H4 (cell line): ENCODE measurements around the gene TCTA. TPM values are rescaled to one million over a fixed set of nuclear protein-coding genes. Genes with fewer than 3 reads are reported as not detected.
A peak's percentile ranks its signal among the peaks of the same experiment; 100 is the strongest.
"Not testable (repeated sequence)": the region's sequence is repeated elsewhere in the genome, so short reads cannot be mapped to it uniquely, and the experiment has no call there.

Experiments
- DNase-seq: peaks from one replicate; pipeline ENCODE4 v3.0.0-alpha.2; 2015; ENCODE audit warnings: low spot score
- total RNA-seq: library from RNA; depleted of rRNA; stranded (reverse); fragments of >200 nt; shearing (Covaris generic); gene quantifications from 2 replicates; pipeline ENCODE4 v1.2.3, GENCODE V29; 2014; rRNA removed

TCTA gene, protein sequence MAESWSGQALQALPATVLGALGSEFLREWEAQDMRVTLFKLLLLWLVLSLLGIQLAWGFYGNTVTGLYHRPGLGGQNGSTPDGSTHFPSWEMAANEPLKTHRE
- 23.8 and 27.6 TPM in 2 replicates for total RNA-seq

DNA sequence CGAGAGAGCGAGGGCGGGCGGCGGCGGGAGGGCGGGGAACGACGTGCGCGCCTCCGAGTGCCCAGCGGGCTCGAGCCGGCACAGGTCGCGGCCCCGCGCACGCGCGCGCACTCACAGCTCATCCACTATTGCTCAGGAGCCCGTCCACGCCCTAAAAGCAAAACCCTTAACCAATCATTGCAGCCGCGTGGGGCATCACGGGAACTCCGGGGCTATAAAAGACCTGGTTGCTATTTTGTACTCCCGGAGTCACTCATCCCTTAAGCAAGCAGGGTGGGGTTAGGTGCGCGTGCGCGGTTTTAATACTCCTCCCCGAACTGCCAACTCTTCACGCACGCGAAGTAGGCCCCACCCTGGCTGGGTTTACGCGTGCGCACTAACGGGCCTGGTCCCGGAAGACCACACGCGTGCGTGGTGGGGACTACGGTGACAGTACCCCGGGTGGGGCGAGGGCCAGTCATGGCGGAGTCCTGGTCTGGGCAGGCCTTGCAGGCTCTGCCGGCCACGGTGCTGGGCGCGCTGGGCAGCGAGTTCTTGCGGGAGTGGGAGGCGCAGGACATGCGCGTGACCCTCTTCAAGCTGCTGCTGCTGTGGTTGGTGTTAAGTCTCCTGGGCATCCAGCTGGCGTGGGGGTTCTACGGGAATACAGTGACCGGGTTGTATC lies at the start of gene TCTA, which contains the start of gene RHOA:
Gene TCTA, plus strand, starts transcription at position 456 of the 664 bp plus-strand sequence. Its CDS starts 4 bp downstream, at position 460.
Gene RHOA, minus strand, starts transcription at position 9 of the 664 bp plus-strand sequence. CDS start 36,387 bp downstream, outside the sequence.
- DNase-seq: peak; percentile 97

DNA sequence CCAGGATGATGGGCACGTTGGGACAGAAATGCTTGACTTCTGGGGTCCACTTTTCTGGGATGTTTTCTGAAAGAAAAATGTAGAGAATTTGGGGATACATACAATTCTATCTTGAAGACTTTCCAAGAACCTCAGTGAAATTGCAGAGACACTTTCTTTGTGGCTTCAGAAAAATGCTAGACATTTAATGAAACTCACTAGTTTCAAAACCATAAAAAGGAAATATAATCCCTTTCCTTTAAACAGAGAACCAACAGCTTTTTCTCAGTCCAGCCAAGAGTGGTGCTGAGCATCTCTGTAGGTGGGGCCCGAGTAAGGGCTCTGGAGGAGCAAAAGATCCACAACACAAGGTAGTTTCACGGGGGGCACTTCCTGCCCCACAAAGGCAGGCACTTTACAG lies 49.7 kb upstream of the TCTA start:
- no peak for DNase-seq

- no peak for DNase-seq
Observed at GRCh38 chr3:49370585-49371290, 41.5 kb upstream of the TCTA start.

GRCh38 chr3:49371946-49372345 lies 40.3 kb upstream of the TCTA start:
- no peak for DNase-seq

DNA sequence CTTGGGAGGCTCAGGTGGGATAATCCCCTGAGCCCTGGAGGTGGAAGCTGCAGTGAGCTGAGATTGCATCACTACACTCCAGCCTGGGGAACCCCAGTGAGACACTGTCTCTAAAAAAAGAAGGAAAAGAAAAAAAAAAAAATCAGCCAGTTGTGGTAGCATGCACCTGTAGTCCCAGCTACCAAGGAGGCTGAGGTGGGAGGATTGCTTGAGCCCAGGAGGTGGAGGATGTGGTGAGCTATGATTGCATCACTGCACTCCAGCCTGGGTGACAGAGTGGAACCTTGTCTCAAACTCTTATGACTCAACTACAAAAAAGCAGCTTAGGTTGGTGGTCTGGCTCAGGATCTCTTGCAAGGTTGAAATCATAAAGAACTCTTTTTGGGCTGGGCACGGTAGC lies 34.7 kb upstream of the TCTA start:
- no peak for DNase-seq

DNA sequence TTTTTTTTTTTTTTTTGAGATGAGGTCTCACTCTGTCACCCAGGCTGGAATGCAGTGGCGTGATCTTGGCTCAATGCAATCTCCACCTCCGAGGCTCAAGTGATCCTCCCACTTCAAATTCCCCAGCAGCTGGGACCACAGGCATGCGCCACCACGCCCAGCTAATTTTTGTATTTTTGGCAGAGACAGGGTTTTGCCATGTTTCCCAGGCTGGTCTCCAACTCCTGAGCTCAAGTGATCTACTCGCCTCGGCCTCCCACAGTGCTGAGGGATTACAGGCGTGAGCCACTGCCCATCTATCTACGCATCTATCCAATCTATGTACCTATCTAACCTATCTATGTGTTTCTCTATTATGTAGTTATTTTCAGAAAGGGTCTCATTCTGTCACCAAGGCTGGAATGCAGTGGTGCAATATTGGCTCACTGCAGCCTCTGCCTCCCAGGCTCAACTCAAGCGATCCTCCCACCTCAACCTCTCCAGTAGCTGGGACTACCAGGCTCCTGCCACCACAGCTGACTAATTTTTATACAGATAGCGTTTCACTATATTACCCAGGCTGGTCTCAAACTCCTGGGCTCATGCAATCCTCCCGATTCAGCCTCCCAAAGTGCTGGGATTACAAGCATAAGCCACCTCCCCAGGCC lies 33.9 kb upstream of the TCTA start:
- peak; percentile 23 for DNase-seq

DNA sequence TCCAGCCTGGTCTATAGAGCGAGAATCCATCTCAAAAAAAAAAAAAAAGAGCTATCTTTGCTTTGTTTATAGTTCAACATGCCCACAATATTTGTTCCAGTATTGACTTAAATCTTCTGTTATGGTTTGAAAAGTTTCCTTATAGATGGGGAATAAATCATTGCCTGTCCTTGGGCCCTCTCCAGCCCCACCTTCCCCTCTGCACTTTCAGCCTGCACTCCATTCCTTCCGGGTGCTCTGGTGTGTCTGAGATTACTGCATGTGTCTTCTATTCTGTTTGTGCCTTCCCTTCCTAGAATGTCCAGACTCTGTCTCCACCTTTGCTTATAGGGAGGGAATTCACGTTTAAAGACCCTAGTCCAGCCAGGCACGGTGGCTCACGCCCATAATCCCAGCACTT lies 28.8 kb upstream of the TCTA start:
- no peak for DNase-seq

- DNase-seq: no peak
Observed at GRCh38 chr3:49385617-49386016, 26.6 kb upstream of the TCTA start.

GRCh38 chr3:49386056-49386756 lies 26.0 kb upstream of the TCTA start:
- no peak for DNase-seq

- DNase-seq: no peak
Observed at GRCh38 chr3:49387721-49388120, 24.5 kb upstream of the TCTA start.

DNA sequence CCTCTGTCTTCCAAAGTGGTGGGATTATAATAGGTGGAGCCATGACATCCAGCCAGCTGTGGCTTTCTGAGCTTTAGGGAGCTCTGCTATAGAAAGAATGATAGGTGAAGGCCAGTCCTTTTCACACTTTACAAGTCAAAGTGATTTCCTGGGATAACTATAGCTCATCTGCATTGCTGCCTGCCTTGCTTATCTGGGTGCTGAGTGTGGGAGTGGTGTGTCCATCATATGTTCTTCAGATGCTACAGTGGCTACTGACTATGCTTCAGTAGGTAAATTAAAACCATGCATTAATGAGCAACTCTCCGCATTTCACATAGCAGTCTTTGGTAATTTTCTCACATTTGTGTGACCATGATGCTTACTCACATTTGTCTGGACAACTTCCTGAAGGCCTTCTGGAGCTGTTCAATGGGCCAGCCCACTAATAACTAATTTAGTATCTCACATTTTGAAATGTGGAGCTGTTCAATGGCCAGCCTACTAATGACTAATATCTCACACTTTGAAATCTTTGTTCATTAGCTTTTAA lies 23.9 kb upstream of the TCTA start:
- DNase-seq: no peak

DNA sequence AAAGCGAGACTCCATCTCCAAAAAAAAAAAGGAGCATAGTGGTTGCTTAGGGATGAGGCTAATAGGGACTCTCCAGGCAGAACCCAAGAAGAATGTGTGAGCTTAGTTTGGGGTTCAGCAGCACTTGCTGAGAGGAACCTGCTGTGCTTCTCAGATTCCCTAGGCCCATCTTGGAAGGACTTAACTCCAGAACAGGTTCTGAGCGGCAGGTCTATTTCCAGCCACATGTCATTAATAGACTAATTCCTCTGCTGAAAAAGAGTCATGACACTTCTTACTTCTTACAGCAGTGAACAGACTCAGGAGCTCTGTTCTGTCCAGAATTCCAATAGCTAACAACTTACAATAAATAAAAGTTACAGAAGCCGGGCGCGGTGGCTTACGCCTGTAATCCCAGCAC lies 22.9 kb upstream of the TCTA start:
- DNase-seq: no peak

- DNase-seq: not testable (repeated sequence)
Observed at GRCh38 chr3:49391310-49391709, 20.9 kb upstream of the TCTA start.

DNA sequence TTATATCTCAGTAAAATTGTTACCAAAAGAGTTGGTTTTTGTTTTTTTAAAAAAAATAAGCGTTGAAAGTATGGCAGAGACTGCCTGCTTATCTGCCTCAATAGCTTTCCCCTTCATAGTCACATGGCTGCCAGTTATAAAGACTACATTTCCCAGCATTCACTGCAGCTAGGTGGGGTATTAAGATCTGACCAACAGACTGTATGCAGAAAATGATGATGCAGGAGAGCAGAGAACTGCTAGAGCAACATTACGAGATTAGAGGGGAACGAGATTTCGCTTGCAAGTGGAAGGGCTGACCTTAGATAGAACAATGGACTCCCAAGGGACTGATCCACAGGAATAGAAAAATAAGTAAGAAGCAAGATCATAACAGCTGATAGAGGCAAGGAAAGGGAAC lies 14.8 kb upstream of the TCTA start:
- DNase-seq: no peak

DNA sequence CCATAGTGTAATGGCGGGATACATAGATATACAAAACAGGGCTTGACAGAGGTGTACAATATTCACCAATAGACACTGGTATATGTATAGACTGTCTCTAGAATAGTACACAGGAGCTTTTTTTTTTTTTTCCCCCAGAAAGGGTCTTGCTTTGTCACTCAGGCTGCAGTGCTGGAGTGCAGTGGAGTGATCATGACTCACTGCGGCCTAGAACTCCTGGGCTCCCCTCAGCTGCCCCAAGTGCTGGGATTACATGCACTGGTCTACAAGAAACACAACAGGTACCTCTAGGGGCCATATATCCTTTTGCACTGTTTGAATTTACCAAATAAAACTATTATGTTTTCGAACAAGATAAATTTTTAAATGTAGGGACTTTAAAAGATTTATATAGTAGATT lies 12.8 kb upstream of the TCTA start:
- no peak for DNase-seq

GRCh38 chr3:49401766-49402165 lies 10.5 kb upstream of the TCTA start:
- DNase-seq: no peak

- DNase-seq: no peak
Observed at GRCh38 chr3:49403891-49404290, 8.3 kb upstream of the TCTA start.

GRCh38 chr3:49405570-49405969 lies 6.7 kb upstream of the TCTA start:
- DNase-seq: not testable (repeated sequence)

GRCh38 chr3:49406571-49407565 lies 5.4 kb upstream of the TCTA start:
- DNase-seq: no peak

DNA sequence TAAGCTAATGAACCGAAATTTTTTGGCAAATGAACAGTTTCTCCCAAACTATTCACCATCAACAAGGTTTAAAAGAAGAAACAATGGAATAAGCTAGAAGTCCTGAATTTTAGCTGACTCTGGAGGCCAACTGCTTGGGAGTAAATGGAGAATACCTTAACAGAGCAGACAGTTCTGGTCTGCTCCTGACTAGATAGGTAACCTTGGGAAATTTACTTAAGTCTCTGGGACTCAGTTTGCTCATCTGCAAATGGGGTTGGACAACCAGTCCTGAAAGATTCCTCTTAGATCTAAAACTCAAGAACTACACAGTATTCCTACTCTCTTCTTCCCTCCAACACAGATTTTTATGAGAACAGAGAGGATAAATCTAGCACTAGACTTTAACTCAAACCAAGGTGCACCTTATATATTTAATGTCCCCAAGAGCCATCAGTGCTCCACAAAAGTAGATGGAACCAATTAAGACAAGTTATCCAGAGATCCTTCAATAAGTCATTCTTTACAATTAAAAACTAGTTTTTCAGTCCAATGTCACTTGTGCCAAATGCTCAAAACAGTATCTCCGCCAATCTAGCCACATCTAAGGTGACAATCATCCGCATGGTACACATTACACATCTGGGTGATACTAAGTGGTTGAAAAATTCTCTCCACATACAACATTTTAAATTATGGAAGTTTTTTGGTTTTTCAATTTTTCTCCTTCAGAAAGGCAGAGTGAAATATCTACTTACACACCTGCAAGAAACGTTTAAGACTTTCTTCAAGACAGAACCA lies 2.0 kb upstream of the TCTA start:
- no peak for DNase-seq
